Stimulated activated CD4-positive, alpha-beta T cell treated with anti-CD3 and anti-CD28 coated beads, Interleukin-1b, Interleukin-23, amount 100 ng/mL, for 4 hours (primary cell): ENCODE measurements around the gene ATRX.
"Not testable (repeated sequence)": the region's sequence is repeated elsewhere in the genome, so short reads cannot be mapped to it uniquely, and the experiment has no call there.

Experiments used
- DNase-seq, 2 donors: peaks; one replicate each; pipeline ENCODE4 v3.0.0-alpha.2; 2020; ENCODE audit warnings: low read depth in 2 of 2

ATRX gene

GRCh38 chrX:77740376-77740905 is 45.6 kb downstream of the ATRX start:
- DNase-seq, result no peak

GRCh38 chrX:77733342-77733741 is 52.7 kb downstream of the ATRX start:
- no peak for DNase-seq

DNA sequence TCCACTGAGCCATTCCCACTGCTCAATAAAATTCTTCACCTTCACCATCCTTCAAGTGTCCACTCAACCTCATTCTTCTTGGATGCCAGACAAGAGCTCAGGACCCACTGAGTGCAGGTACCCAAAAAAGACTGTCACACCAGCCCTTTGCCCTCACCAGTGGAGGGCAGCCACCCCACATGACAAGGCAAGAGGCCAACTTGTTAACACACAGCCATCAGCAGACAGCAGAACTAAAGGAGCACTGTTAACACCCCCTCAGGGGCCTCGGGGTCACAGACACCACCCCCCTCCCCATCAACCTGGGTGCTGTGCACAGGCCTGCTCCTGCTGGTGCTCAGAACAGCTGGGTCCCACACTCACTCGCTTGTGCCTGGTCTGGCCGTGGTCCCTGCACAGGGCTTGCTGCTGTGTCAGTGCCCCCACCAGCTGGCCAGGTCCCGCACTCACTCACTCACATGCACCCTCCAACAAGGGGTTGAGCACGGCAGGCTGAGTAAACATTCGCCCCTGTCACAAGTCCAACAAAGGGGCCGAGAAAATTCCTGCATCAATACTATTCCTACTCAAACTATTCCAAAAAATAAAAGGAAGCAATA is 54.1 kb downstream of the ATRX start:
- no peak for DNase-seq

- DNase-seq, result not testable (repeated sequence)
Measured at GRCh38 chrX:77726095-77726494, 59.9 kb downstream of the ATRX start.

DNA sequence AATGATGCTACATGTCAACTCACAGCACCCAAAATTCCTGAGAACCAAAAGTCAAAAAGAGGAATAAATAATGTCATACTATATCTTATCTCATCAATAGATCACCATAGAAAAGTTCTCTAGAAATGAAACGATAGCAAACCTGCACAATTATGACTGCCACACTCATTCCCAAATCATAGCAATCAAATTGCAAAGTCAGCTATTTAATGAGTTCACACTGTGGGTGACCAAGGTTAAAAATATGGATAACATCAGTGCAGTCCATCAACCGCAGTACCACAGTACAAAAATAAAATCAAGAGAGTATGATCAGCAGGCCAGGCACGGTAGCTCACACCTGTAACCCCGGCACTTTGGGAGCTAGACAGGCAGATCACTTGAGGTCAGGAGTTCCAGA is 62.3 kb downstream of the ATRX start:
- no peak for DNase-seq

DNA sequence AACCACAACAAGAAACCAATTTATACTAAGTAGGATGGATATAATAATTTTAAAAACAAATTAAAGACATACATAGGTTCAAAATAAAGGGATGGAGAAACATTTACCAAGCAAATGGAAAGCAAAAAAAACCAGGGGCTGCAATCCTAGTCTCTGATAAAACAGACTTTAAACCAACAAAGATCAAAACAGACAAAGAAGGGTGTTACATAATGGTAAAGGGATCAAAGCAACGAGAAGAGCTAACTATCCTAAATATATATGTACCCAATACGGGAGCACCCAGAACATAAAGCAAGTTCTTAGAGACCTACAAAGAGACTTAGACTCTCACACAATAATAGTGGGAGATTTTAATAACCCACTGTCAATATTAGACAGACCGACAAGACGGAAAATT is 66.6 kb downstream of the ATRX start:
- DNase-seq, result no peak

- DNase-seq, result no peak
Measured at GRCh38 chrX:77704881-77705280, 81.1 kb downstream of the ATRX start.

GRCh38 chrX:77698242-77698641 is 87.8 kb downstream of the ATRX start:
- no peak for DNase-seq

DNA sequence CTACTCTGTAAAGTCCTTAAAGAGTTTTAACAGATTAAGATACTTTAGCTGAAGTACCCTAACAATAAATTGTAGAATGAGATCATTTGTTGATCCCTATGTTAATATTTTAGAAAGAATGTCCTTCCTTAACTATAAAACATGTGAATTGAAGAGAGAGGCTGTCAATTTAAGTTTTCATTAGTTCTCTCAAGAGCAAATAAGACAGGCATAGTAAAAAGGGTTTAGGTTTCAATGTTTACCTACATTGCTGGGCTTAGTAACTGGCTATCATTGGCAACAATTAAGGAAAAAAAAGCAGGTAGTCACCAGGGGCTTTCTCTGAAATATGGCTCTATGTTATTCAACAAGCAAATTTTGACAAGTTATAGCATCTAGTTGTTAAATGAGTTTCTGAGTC is 91.5 kb downstream of the ATRX start:
- DNase-seq, result no peak

GRCh38 chrX:77693594-77693993 is 92.4 kb downstream of the ATRX start:
- no peak for DNase-seq

GRCh38 chrX:77691916-77692315 is 94.1 kb downstream of the ATRX start:
- DNase-seq, result no peak

- DNase-seq, result no peak
Measured at GRCh38 chrX:77689376-77689775, 96.6 kb downstream of the ATRX start.

DNA sequence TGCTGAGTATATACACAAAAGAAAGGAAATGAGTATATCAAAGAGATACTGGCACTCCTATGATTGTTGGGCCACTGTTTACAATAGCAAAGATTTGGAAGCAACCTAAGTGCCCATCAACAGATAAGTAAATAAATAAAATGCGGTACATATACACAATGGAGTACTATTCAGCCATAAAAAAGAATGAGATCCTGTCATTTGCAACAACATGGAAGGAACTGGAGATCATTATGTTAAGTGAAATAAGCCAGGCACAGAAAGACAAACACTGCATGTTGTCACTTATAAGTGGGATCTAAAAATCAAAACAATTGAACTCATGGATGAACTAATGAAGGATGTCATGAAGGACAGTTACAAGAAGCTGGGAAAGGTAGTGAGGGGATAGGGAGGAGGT is 100.3 kb downstream of the ATRX start:
- DNase-seq, result not testable (repeated sequence)

DNA sequence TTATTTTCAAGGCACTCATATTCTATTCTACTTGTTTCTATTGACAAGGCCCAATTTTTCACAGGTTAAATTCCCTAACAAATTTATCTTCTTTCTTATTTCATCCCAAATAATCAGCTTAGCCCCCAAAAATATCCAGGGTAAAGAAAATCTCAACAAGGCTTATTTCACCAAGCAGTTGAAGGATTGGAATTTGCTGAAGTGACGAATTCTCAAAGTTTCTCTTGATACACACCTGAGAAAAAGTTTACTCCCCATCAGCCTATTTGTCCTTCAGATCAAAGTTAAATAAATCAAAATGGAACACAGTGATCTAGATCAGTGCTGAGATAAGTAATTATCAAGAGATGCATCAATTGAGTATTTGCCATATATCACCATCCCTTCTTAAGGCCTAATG is 106.9 kb downstream of the ATRX start:
- DNase-seq, result no peak

- DNase-seq, result no peak
Measured at GRCh38 chrX:77675986-77676385, 110.0 kb downstream of the ATRX start.

DNA sequence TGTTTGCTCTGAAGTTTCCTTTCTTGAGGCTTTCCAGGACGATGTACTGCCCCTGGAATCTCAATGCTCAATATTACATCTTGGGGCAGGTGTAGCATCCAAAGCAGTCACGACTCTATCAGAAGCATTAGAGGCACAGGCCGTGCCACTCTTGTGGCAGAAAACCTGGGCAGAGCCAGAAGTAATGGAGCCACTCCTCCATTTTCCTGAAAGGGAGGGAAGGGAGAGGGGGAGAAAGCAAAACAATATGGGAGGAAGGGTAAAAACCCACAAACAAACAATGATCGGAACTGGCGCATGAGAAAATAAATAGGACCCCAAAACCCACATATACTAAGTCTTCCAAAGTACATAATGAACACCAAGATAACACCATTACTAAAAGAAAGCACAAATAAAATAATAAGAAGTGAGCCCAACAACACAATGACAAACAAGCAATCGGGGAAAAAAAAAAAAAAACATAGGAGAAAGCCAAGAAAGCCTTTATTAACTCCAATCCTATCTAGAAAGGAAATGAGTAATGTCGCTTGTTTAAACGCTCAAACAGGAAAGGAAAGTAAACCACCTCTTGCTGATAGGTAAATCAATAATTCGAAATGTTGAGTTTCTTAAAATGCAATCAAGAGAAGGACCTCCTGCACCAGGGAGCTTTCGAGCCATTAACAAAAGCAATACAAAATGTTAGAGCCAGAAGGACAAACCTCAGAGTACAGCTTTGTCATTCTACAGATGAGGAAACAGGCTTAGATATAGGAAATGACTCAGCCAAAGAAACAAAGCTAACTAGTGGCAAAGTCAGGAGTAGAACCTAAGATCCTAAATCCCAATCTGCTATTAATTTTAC is 117.4 kb downstream of the ATRX start:
- no peak for DNase-seq

GRCh38 chrX:77658886-77659285 is 127.1 kb downstream of the ATRX start:
- DNase-seq, result no peak

DNA sequence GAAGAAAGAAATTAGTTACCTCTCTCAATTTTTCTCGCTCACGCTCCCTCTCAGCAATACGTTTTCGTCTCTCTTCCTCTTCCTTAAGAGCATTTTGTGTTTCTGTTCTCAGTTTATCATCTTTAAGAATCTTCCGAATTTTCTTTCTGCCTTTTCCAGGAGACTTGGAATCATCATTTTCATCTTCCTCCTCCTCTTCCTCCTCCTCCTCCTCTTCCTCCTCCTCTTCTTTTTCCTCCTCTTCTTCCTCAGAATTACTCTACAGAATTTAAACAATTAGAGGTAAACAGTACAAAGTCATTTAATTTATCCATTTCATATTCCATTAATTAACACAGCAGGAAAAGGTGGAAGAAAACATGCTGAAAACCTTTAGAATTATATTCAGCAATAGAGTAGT is 133.9 kb downstream of the ATRX start:
- DNase-seq, result no peak

DNA sequence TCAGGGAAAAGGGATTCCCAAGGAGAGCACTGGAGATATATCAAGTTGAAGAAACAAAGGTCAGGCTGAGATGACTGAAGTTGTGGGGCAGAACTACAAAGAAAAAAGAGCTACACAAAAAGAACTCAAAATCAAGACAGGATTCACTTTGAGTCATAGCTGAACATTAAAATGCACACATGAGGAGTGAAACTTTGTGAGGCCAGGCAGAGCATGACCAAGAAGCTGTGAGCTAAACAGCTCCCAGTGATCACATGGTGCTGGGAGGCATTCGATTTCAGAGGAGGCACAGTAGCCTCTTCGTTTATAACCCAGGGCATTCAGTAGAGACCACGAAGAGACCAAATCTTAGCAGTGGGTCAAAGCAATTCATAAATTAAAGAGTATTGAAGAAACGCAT is 145.3 kb downstream of the ATRX start:
- DNase-seq, result no peak

DNA sequence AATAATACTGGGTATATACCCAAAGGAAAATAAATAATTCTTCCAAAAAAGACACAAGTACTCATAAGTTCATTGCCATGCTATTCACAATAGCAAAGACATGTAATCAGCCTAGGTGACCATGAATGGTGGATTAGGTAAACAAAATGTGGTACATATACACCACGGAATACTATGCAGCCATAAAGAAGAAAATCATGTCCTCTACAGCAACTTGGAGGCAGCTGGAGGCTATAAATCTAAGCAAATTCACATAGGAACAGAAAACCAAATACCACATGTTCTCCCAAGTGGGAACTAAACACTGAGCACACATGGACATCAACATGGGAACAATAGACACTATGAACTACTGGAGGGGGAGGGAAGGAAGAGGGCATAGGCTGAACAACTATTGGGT is 146.2 kb downstream of the ATRX start:
- DNase-seq, result no peak

GRCh38 chrX:77638397-77638796 is 147.6 kb downstream of the ATRX start:
- DNase-seq, result no peak

DNA sequence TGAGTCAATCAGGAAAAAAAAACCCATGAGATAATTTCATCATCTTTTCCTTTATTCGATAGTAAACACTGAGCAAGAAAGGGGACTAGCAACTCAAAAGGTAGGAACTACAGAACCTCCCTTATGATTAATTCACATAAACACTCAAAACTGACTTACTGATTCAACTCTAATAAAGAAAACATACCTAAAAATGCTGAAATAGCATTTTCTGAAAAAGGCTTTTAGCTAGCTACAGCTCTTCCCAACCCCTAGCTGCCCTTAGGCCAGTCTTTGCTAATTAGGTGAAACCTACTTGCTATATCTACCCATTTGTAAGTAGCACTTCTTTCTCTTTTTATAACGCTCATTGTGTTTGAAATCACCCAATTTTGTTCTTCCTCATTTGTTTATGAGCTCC is 150.6 kb downstream of the ATRX start:
- DNase-seq, result no peak

GRCh38 chrX:77628294-77629025 is 157.6 kb downstream of the ATRX start:
- DNase-seq, result no peak
